Stimulated activated CD4-positive, alpha-beta T cell treated with anti-CD3 and anti-CD28 coated beads, Interleukin-4, amount 100 ng/mL, for 48 hours (primary cell): ENCODE data around the gene BMP8B.
"Not testable (repeated sequence)": the region's sequence is repeated elsewhere in the genome, so short reads cannot be mapped to it uniquely, and the experiment has no call there.

ENCODE experiments used
- DNase-seq, 2 donors: peaks; one replicate each; pipeline ENCODE4 v3.0.0-alpha.2; 2020; ENCODE audit warnings: low read depth in 2 of 2

BMP8B gene

GRCh38 chr1:39788758-39789570, at the start of gene BMP8B:
TSS of gene BMP8B (minus strand) at chr1:39788865. CDS start at chr1:39788485, 380 bp downstream.
- DNase-seq, result peak; percentile 34 to 41

GRCh38 chr1:39836595-39837110, 48.0 kb upstream of the BMP8B start:
- no peak for DNase-seq

GRCh38 chr1:39835935-39836594, 47.4 kb upstream of the BMP8B start:
- DNase-seq, result no peak

GRCh38 chr1:39835110-39835509, 46.4 kb upstream of the BMP8B start:
- no peak for DNase-seq

- DNase-seq, result no peak
These were observed 45.1 kb upstream of the BMP8B start for GRCh38 chr1:39833621-39834385.

GRCh38 chr1:39833121-39833520, 44.5 kb upstream of the BMP8B start:
- no peak for DNase-seq

- no peak for DNase-seq
These were observed 43.6 kb upstream of the BMP8B start for GRCh38 chr1:39832294-39832693.

GRCh38 chr1:39829791-39830533, 41.3 kb upstream of the BMP8B start:
- DNase-seq, result no peak

GRCh38 chr1:39828734-39829133, 40.1 kb upstream of the BMP8B start:
- no peak for DNase-seq

GRCh38 chr1:39828255-39828654, 39.6 kb upstream of the BMP8B start:
- DNase-seq, result not testable (repeated sequence)

- no peak for DNase-seq
These were observed 38.5 kb upstream of the BMP8B start for GRCh38 chr1:39827201-39827600.

- no peak for DNase-seq
These were observed 37.9 kb upstream of the BMP8B start for GRCh38 chr1:39826583-39826982.

GRCh38 chr1:39825432-39825941, 36.8 kb upstream of the BMP8B start:
- DNase-seq, result no peak

GRCh38 chr1:39823450-39823849, 34.8 kb upstream of the BMP8B start:
- not testable (repeated sequence) for DNase-seq

GRCh38 chr1:39822146-39822545, 33.5 kb upstream of the BMP8B start:
- no peak for DNase-seq

GRCh38 chr1:39819091-39819812, 30.6 kb upstream of the BMP8B start:
- DNase-seq, result no peak

- DNase-seq, result no peak
These were observed 29.8 kb upstream of the BMP8B start for GRCh38 chr1:39818482-39818881.

- peak; percentile 43 to 50 for DNase-seq
These were observed 28.6 kb upstream of the BMP8B start for GRCh38 chr1:39817091-39817932.

- DNase-seq, result peak in 1 of 2 donors; percentile 28
These were observed 27.9 kb upstream of the BMP8B start for GRCh38 chr1:39816415-39817090.
